H1 (cell line): ENCODE measurements around the gene TTR. TPM values are rescaled to one million over a fixed set of nuclear protein-coding genes. Genes with fewer than 3 reads are reported as not detected.

Experiments
- POU5F1 ChIP-seq: IDR thresholded peaks from 2 replicates; pipeline ENCODE4 v1.6.1; 2011; ENCODE audit warnings: low read depth, mild to moderate bottlenecking, low read length, moderate library complexity
- RAD21 ChIP-seq, 2 experiments: IDR thresholded peaks in 1 of 2; conservative IDR thresholded peaks in 1 of 2; 2 replicates each; pipeline ENCODE4 v1.6.1; 2011; ENCODE audit warnings: low read depth in 2 of 2, low read length in 2 of 2, improper control_type of control experiment in 1 of 2, inconsistent platforms in 1 of 2, mild to moderate bottlenecking in 1 of 2, moderate library complexity in 1 of 2
- SIRT6 ChIP-seq: IDR thresholded peaks from one replicate; pipeline ENCODE4 v1.7.1; 2012; ENCODE audit warnings: low read length, inconsistent platforms
- SIX5 ChIP-seq: IDR thresholded peaks from 2 replicates; pipeline ENCODE4 v1.6.1; 2011; ENCODE audit warnings: mild to moderate bottlenecking, low read depth, low read length
- TAF1 ChIP-seq: IDR thresholded peaks from 2 replicates; pipeline ENCODE4 v1.6.1; 2011; ENCODE audit warnings: mild to moderate bottlenecking, low read depth, low read length
- polyA plus RNA-seq, 7 experiments: library from polyadenylated mRNA; depleted of rRNA in 3 of 7; stranded (reverse) in 5 of 7; unstranded in 2 of 7; fragments of >200 nt in 5 of 7; fragments of 200-250 nt in 2 of 7; gene quantifications; 1 replicate in 5 of 7; 2 replicates in 1 of 7; 4 replicates in 1 of 7; pipeline versions ENCODE4 v1.2.1 to v1.2.3, GENCODE V29; 2011 to 2013; ENCODE audit warnings: missing spikeins in 2 of 7, mixed read lengths in 2 of 7
- total RNA-seq: library from RNA; stranded (reverse); fragmentation: NEBNext Ultra II Directional; extraction: Animal tissue kit (Norgen Biotek cat#: 25700); gene quantifications from 2 replicates; pipeline ENCODE4 v1.2.1, GENCODE V29; 2021

The TTR gene
- total and polyA plus RNA-seq, 2 of the 8 experiments (the other 6 are each of a cell fraction or from before 2014, with no cell fraction given) = not detected

- TF ChIP-seq RAD21 (IDR thresholded peaks at IDR 0.05 in 1 of 2, conservative IDR thresholded peaks at IDR 0.05 in 1 of 2; ENCODE audit: low read depth in 2 of 2, low read length in 2 of 2) (no peak), SIRT6 (no peak), TAF1 (no peak), POU5F1 (no peak), SIX5 (no peak)
These were observed 15.7 kb downstream of the TTR start (continued) for GRCh38 chr18:31607384-31607783.
